Endodermal cell (in vitro differentiated cells): ENCODE results near the gene CX3CL1. TPM values are rescaled to one million over a fixed set of nuclear protein-coding genes. Genes with fewer than 3 reads are reported as not detected.

ENCODE experiments used
- DNase-seq: peaks from one replicate; pipeline ENCODE4 v3.0.0-alpha.2; 2017
- H3K27ac ChIP-seq: 2 replicates; pipeline ENCODE4 v1.5.1; 2013; ENCODE audit warnings: mild to moderate bottlenecking, low read depth, low read length, moderate library complexity
- H3K27me3 ChIP-seq: 2 replicates; pipeline ENCODE4 v1.6.1; 2013; ENCODE audit warnings: mild to moderate bottlenecking, low read length, moderate library complexity; ENCODE audit not compliant: insufficient read depth, control insufficient read depth, poor library complexity, severe bottlenecking
- H3K36me3 ChIP-seq: 2 replicates; pipeline ENCODE4 v1.7.0; 2013; ENCODE audit warnings: mild to moderate bottlenecking, low read length, moderate library complexity; ENCODE audit not compliant: control insufficient read depth, insufficient read depth
- H3K4me1 ChIP-seq: one replicate; pipeline ENCODE4 v1.7.0; 2013; ENCODE audit warnings: low read length; ENCODE audit not compliant: control insufficient read depth, insufficient read depth
- H3K4me3 ChIP-seq: 2 replicates; pipeline ENCODE4 v1.5.1; 2013; ENCODE audit warnings: mild to moderate bottlenecking, low read length, moderate library complexity
- H3K9ac ChIP-seq: 2 replicates; pipeline ENCODE4 v1.6.1; 2013; ENCODE audit warnings: mild to moderate bottlenecking, low read length, moderate library complexity; ENCODE audit not compliant: poor library complexity, severe bottlenecking; ENCODE audit errors: extremely low read depth
- H3K9me3 ChIP-seq: 2 replicates; pipeline ENCODE4 v1.6.1; 2013; ENCODE audit warnings: mild to moderate bottlenecking, low read length, moderate library complexity; ENCODE audit not compliant: control insufficient read depth
- H3K27ac Mint-ChIP-seq: 2 replicates; pipeline ENCODE4 v1.8.0; 2020; ENCODE audit warnings: mixed read lengths
- H3K27me3 Mint-ChIP-seq: 2 replicates; pipeline ENCODE4 v1.8.0; 2021; ENCODE audit warnings: mild to moderate bottlenecking, mixed read lengths; ENCODE audit not compliant: insufficient read depth
- H3K36me3 Mint-ChIP-seq: 2 replicates; pipeline ENCODE4 v1.8.0; 2020; ENCODE audit warnings: low read depth, mixed read lengths
- H3K4me1 Mint-ChIP-seq: 2 replicates; pipeline ENCODE4 v1.8.0; 2020; ENCODE audit warnings: mixed read lengths
- H3K4me3 Mint-ChIP-seq: 2 replicates; pipeline ENCODE4 v1.8.0; 2020; ENCODE audit warnings: mild to moderate bottlenecking, moderate library complexity, mixed read lengths
- H3K9me3 Mint-ChIP-seq: 2 replicates; pipeline ENCODE4 v1.8.0; 2020; ENCODE audit warnings: mild to moderate bottlenecking, mixed read lengths
- WGBS, 2 experiments: methylation state at CpG; one replicate each; pipeline versions ENCODE4 v1.1.5 to v1.1.7; 2013; ENCODE audit warnings: missing lambda C conversion rate in 2 of 2, mixed read lengths in 1 of 2; ENCODE audit not compliant: insufficient coverage in 1 of 2, insufficient read length in 1 of 2; 5-methylcytosine and 5-hydroxymethylcytosine counted together
- total RNA-seq, 2 donors: library from RNA; stranded (reverse); fragmentation: NEBNext Ultra II Directional in 1 of 2; extraction: Animal tissue kit (Norgen Biotek cat#: 25700) in 1 of 2; gene quantifications; 2 replicates in 1 of 2; 3 replicates in 1 of 2; pipeline ENCODE4 v1.2.1, GENCODE V29; 2021
- TF ChIP-seq, protein P1 (sequence below): fragments of 200-600 bp; sonication (generic); conservative IDR thresholded peaks from 2 replicates; pipeline ENCODE4 v1.5.0; 2021; ENCODE audit warnings: antibody characterized with exemption, mild to moderate bottlenecking

Gene CX3CL1
- total RNA-seq, 2 donors from 2014 or later, result 0.18 to 1.0 TPM

DNA sequence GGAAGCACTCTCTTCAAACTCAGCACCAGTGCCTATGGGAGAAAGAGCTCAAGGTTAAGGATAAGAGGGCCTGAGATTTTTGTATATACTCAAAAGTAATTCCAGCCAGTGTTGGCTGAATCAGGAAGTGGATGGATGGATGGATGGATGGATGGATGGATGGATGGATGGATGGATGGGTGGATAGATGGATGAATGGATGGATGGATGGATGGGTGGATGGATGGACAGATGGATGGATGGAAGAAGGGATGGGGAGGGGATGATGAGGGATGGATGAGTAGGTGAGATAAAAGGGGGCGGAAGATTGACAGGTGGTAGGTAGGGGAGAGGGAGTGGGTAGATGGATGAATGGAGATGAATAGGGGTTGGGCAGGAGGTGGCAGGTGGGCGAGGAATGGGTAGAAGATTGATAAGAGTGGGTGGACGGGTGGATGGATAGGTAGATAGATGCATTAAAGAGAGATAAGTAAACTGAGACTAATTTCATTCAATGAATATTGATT, 4.1 kb downstream of the CX3CL1 start:
- no peaks in the 10 kb centered on the region for H3K9me3 ChIP-seq
- no peak for DNase-seq
- no peaks in the 10 kb centered on the region for H3K36me3 Mint-ChIP-seq
- no peak overlapping the region for H3K9ac ChIP-seq
- WGBS, 2 experiments, result 91 to 93% methylated on average over 3 of the region's 3 CpGs
- no peaks in the 10 kb centered on the region for H3K36me3 ChIP-seq
- H3K27ac Mint-ChIP-seq, result no peak overlapping the region
- peaks cover 13% of the 10 kb centered on the region for H3K4me1 Mint-ChIP-seq
- no peaks in the 10 kb centered on the region for H3K9me3 Mint-ChIP-seq
- TF ChIP-seq, protein P1, sequence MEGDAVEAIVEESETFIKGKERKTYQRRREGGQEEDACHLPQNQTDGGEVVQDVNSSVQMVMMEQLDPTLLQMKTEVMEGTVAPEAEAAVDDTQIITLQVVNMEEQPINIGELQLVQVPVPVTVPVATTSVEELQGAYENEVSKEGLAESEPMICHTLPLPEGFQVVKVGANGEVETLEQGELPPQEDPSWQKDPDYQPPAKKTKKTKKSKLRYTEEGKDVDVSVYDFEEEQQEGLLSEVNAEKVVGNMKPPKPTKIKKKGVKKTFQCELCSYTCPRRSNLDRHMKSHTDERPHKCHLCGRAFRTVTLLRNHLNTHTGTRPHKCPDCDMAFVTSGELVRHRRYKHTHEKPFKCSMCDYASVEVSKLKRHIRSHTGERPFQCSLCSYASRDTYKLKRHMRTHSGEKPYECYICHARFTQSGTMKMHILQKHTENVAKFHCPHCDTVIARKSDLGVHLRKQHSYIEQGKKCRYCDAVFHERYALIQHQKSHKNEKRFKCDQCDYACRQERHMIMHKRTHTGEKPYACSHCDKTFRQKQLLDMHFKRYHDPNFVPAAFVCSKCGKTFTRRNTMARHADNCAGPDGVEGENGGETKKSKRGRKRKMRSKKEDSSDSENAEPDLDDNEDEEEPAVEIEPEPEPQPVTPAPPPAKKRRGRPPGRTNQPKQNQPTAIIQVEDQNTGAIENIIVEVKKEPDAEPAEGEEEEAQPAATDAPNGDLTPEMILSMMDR, result no peak
- H3K4me3 Mint-ChIP-seq, result no peak overlapping the region
- H3K27me3 Mint-ChIP-seq, result no peaks in the 10 kb centered on the region
- no peaks in the 10 kb centered on the region for H3K27me3 ChIP-seq
- H3K4me1 ChIP-seq, result peaks cover 10% of the 10 kb centered on the region
- no peak overlapping the region for H3K27ac ChIP-seq
- H3K4me3 ChIP-seq, result no peak overlapping the region

DNA sequence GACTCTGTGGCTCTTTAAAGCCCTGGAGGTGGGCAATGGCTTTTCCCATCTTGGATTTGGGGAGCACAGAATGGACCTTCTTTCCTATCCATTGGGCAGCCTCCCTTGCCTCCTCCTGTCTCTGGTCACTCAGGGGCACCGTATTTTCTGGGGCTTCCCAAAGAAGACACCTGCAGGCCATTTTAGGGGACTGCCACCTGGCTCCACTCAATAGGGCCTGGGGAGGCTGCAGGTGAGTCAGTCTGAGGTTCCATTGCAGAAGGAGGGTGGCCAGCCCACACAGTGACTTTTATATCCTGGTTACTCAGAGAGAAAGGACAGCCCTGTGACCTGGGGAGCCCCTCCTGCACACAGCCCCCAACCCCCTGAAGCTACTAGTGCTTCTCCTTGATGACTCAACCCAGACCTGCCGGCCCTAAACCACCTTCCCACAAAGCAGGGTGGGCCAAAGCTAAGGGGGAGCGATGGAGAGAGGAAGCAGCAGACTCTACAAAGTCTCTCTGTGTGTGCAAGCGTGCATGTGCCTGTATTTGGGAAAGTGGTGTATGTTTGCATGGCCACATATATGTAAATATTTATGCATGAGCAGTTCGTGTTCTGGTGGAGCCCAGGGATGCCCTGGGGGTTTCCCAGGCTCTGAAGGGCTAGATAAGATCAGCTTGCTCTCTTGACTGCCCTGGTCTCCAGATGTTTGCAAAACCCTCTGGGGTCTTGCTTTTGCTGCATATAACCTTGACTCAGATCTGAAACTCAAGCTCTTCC, 5.0 kb downstream of the CX3CL1 start:
- peak; percentile 70 for DNase-seq
- no peak overlapping the region for H3K27ac ChIP-seq

DNA sequence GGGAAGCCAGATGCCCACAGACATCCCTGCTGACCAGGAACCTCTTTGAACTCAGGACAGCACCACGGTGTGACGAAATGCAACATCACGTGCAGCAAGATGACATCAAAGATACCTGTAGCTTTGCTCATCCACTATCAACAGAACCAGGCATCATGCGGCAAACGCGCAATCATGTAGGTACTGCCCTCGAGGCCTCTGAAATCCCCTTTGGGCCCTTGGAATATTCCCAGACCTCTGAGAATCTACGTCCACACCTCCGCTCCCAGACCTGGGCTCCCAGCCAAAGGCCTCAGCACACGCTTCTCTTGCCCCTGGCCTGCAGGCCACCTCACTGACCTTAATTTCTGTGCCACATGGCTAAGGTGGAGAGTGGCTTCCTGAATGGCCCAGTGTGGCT, 7.3 kb downstream of the CX3CL1 start:
- DNase-seq, result no peak
- no peaks in the 10 kb centered on the region for H3K27me3 ChIP-seq
- no peaks in the 10 kb centered on the region for H3K9me3 Mint-ChIP-seq
- no peak overlapping the region for H3K27ac ChIP-seq
- no peaks in the 10 kb centered on the region for H3K9me3 ChIP-seq
- H3K27ac Mint-ChIP-seq, result no peak overlapping the region
- no peaks in the 10 kb centered on the region for H3K36me3 ChIP-seq
- no peak overlapping the region for H3K9ac ChIP-seq
- H3K4me1 ChIP-seq, result no peaks in the 10 kb centered on the region
- no peaks in the 10 kb centered on the region for H3K4me1 Mint-ChIP-seq
- WGBS, 2 experiments, result 92 to 99% methylated on average over 10 of the region's 10 CpGs
- H3K36me3 Mint-ChIP-seq, result no peaks in the 10 kb centered on the region
- H3K4me3 Mint-ChIP-seq, result no peak overlapping the region
- TF ChIP-seq, protein P1, result no peak
- no peaks in the 10 kb centered on the region for H3K27me3 Mint-ChIP-seq
- no peak overlapping the region for H3K4me3 ChIP-seq

More for the DNA sequence above, 5.0 kb downstream of the CX3CL1 start:
- Mint-ChIP-seq H3K9me3 (no peaks in the 10 kb centered on the region), H3K27ac (no peak overlapping the region), H3K27me3 (no peaks in the 10 kb centered on the region), H3K36me3 (no peaks in the 10 kb centered on the region), H3K4me3 (no peak overlapping the region), H3K4me1 (peaks cover 13% of the 10 kb centered on the region)
- Histone ChIP-seq H3K4me1 (peaks cover 9% of the 10 kb centered on the region), H3K4me3 (no peak overlapping the region), H3K9ac (no peak overlapping the region), H3K9me3 (no peaks in the 10 kb centered on the region), H3K36me3 (no peaks in the 10 kb centered on the region), H3K27me3 (no peaks in the 10 kb centered on the region)
- WGBS, 2 experiments, result 73 to 80% methylated on average over 2 to 5 of the region's 5 CpGs
- TF ChIP-seq, protein P1, result peak; percentile 43
